ENCODE results near the gene COL5A1.
A peak's percentile ranks its signal among the peaks of the same experiment; 100 is the strongest.

COL5A1 gene

GRCh38 chr9:134748591-134748990 lies 107.0 kb downstream of the COL5A1 start:
- DNase-seq = no peak

GRCh38 chr9:134750450-134751155 lies 109.0 kb downstream of the COL5A1 start:
- no peak for DNase-seq

GRCh38 chr9:134751622-134752021 lies 110.0 kb downstream of the COL5A1 start:
- DNase-seq = no peak

- DNase-seq = no peak
Observed at GRCh38 chr9:134752471-134753168, 111.0 kb downstream of the COL5A1 start.

- no peak for DNase-seq
Observed at GRCh38 chr9:134753191-134753590, 111.6 kb downstream of the COL5A1 start.

GRCh38 chr9:134755221-134755907 lies 113.8 kb downstream of the COL5A1 start:
- DNase-seq = no peak

- DNase-seq = no peak
Observed at GRCh38 chr9:134756098-134756497, 114.5 kb downstream of the COL5A1 start.

GRCh38 chr9:134757216-134757975 lies 115.8 kb downstream of the COL5A1 start:
- no peak for DNase-seq

- no peak for DNase-seq
Observed at GRCh38 chr9:134758949-134759607, 117.5 kb downstream of the COL5A1 start.

- DNase-seq = no peak
Observed at GRCh38 chr9:134759913-134760312, 118.3 kb downstream of the COL5A1 start.

- no peak for DNase-seq
Observed at GRCh38 chr9:134760750-134761420, 119.3 kb downstream of the COL5A1 start.

- no peak for DNase-seq
Observed at GRCh38 chr9:134764473-134765269, 123.1 kb downstream of the COL5A1 start.

- DNase-seq = peak; percentile 52
Observed at GRCh38 chr9:134765785-134766184, 124.2 kb downstream of the COL5A1 start.

GRCh38 chr9:134766587-134766986 lies 125.0 kb downstream of the COL5A1 start:
- no peak for DNase-seq

GRCh38 chr9:134768332-134768708 lies 126.7 kb downstream of the COL5A1 start:
- no peak for DNase-seq

GRCh38 chr9:134768709-134769351 lies 127.2 kb downstream of the COL5A1 start:
- DNase-seq = no peak

GRCh38 chr9:134770972-134771971 lies 129.7 kb downstream of the COL5A1 start:
- DNase-seq = peak; percentile 22

GRCh38 chr9:134772331-134772730 lies 130.7 kb downstream of the COL5A1 start:
- no peak for DNase-seq

- no peak for DNase-seq
Observed at GRCh38 chr9:134773842-134774241, 132.2 kb downstream of the COL5A1 start.

Data from RPMI8226 (cell line).